Naive thymus-derived CD4-positive, alpha-beta T cell (primary cell): Measurements from ENCODE around the gene SLCO3A1. TPM values are rescaled to one million over a fixed set of nuclear protein-coding genes. Genes with fewer than 3 reads are reported as not detected.

Source experiments
- ATAC-seq: fragments of 150-1000 bp; cut with Tn5 transposase; 2 replicates; pipeline ENCODE4 v1.10.0; 2021; ENCODE audit warnings: mild to moderate bottlenecking, moderate library complexity
- CTCF ChIA-PET: fragments of 350-600 bp; sonication (Branson Sonifier 250); formaldehyde crosslinking; loops from one replicate; lab custom pipeline; 2021; ENCODE audit warnings: antibody characterized with exemption; lab: Charles Lee
- POLR2A ChIA-PET: fragments of 350-600 bp; sonication (Branson Sonifier 250); formaldehyde crosslinking; loops from one replicate; lab custom pipeline; 2021; ENCODE audit warnings: antibody characterized with exemption, inconsistent platforms; lab: Charles Lee
- DNase-seq, 9 donors: peaks; one replicate each; pipeline versions ENCODE4 v3.0.0 to v3.0.0-alpha.2; 2020 to 2022; ENCODE audit warnings: mixed read lengths in 1 of 9
- H3K27ac ChIP-seq: one replicate; pipeline ENCODE4 v1.7.0; 2013; ENCODE audit warnings: mild to moderate bottlenecking, low read depth, low read length, moderate library complexity
- H3K27me3 ChIP-seq, 2 donors: one replicate each; pipeline ENCODE4 v1.7.0; 2013; ENCODE audit warnings: low read length in 2 of 2, mild to moderate bottlenecking in 2 of 2, moderate library complexity in 2 of 2; ENCODE audit not compliant: control insufficient read depth in 2 of 2, insufficient read depth in 2 of 2
- H3K36me3 ChIP-seq, 3 experiments: 1 replicate in 2 of 3; 2 replicates in 1 of 3; pipeline ENCODE4 v1.7.0; 2013; ENCODE audit warnings: low read length in 3 of 3, mild to moderate bottlenecking in 3 of 3, moderate library complexity in 1 of 3; ENCODE audit not compliant: insufficient read depth in 3 of 3, control insufficient read depth in 2 of 3
- H3K4me1 ChIP-seq, 2 donors: one replicate each; pipeline ENCODE4 v1.7.0; 2013; ENCODE audit warnings: low read length in 2 of 2, mild to moderate bottlenecking in 2 of 2, moderate library complexity in 1 of 2; ENCODE audit not compliant: control insufficient read depth in 2 of 2, insufficient read depth in 2 of 2
- H3K4me3 ChIP-seq: 2 replicates; pipeline ENCODE4 v1.7.0; 2013; ENCODE audit warnings: mild to moderate bottlenecking, low read length
- H3K9me3 ChIP-seq, 3 experiments: 1 replicate in 2 of 3; 2 replicates in 1 of 3; pipeline ENCODE4 v1.7.0; 2013; ENCODE audit warnings: low read length in 3 of 3; ENCODE audit not compliant: control insufficient read depth in 2 of 3
- H3K27ac Mint-ChIP-seq, 9 donors: one replicate each; pipeline ENCODE4 v1.8.0; 2020 to 2022; ENCODE audit warnings: mixed read lengths in 9 of 9, mild to moderate bottlenecking in 8 of 9, moderate library complexity in 5 of 9, inconsistent platforms in 2 of 9
- H3K27me3 Mint-ChIP-seq, 5 donors: one replicate each; pipeline ENCODE4 v1.8.0; 2021 to 2022; ENCODE audit warnings: mixed read lengths in 5 of 5, mild to moderate bottlenecking in 1 of 5
- H3K36me3 Mint-ChIP-seq, 5 donors: one replicate each; pipeline ENCODE4 v1.8.0; 2020 to 2022; ENCODE audit warnings: mixed read lengths in 5 of 5, mild to moderate bottlenecking in 3 of 5, inconsistent platforms in 1 of 5
- H3K4me1 Mint-ChIP-seq, 7 donors: one replicate each; pipeline ENCODE4 v1.8.0; 2020 to 2022; ENCODE audit warnings: mixed read lengths in 7 of 7, mild to moderate bottlenecking in 3 of 7, inconsistent platforms in 1 of 7
- H3K4me3 Mint-ChIP-seq, 10 donors: one replicate each; pipeline ENCODE4 v1.8.0; 2020 to 2022; ENCODE audit warnings: mild to moderate bottlenecking in 10 of 10, mixed read lengths in 10 of 10, moderate library complexity in 6 of 10, inconsistent platforms in 2 of 10
- H3K9me3 Mint-ChIP-seq, 11 donors: one replicate each; pipeline ENCODE4 v1.8.0; 2020 to 2022; ENCODE audit warnings: mixed read lengths in 11 of 11, mild to moderate bottlenecking in 4 of 11, inconsistent platforms in 1 of 11, moderate library complexity in 1 of 11
- intact Hi-C, 2 donors: fragments of 100-400 bp; cut with micrococcal nuclease; formaldehyde crosslinking; loops; one replicate each; pipeline ENCODE4 v1.15.1; 2023
- polyA plus RNA-seq, 2 donors: library from polyadenylated mRNA; unstranded; fragments of 300-500 nt; fragmentation: Illumina TruSeq; gene quantifications; one replicate each; pipeline ENCODE4 v1.2.3, GENCODE V29; 2021
- total RNA-seq, 6 experiments: library from RNA in 5 of 6; stranded (reverse) in 5 of 6; gene quantifications; 1 replicate in 5 of 6; 2 replicates in 1 of 6; pipeline ENCODE4 v1.2.3 and lab custom pipeline; 2021 to 2026

The SLCO3A1 gene
- total and polyA plus RNA-seq, 7 experiments from 2014 or later = 15.4 to 69.1 (median 24.3) TPM

- Mint-ChIP-seq H3K36me3 (peaks cover 3 to 23% (median 8%) of the 10 kb centered on the region in 5 donors), H3K4me3 (no peak overlapping the region), H3K4me1 (peaks cover 0 to 14% (median 4%) of the 10 kb centered on the region in 7 donors), H3K27ac (peak overlapping the region in 1 of 9 donors; percentile 33), H3K9me3 (peaks cover 0 to 1% (median 0%) of the 10 kb centered on the region in 11 donors), H3K27me3 (peaks cover 0 to 3% (median 0%) of the 10 kb centered on the region in 5 donors)
- peaks cover 0 to 33% (median 0%) of the 10 kb centered on the region in 3 experiments for H3K36me3 ChIP-seq
- CTCF ChIA-PET = no interaction called here
- ATAC-seq (peak; percentile 35), DNase-seq (peak in 1 of 9 donors; percentile 26)
- POLR2A ChIA-PET = no interaction called here
- intact Hi-C loops = no loop called here
- no peak overlapping the region for H3K27ac ChIP-seq
- H3K27me3 ChIP-seq = no peaks in the 10 kb centered on the region
- H3K4me3 ChIP-seq = no peak overlapping the region
- H3K9me3 ChIP-seq = no peaks in the 10 kb centered on the region
- H3K4me1 ChIP-seq = no peaks in the 10 kb centered on the region
Observed at GRCh38 chr15:92158426-92158825, 304.9 kb downstream of the SLCO3A1 start.

GRCh38 chr15:92159481-92159880 lies 306.0 kb downstream of the SLCO3A1 start:
- Mint-ChIP-seq H3K4me3 (no peak overlapping the region), H3K4me1 (peaks cover 0 to 14% (median 1%) of the 10 kb centered on the region in 7 donors), H3K9me3 (no peaks in the 10 kb centered on the region), H3K36me3 (peaks cover 2 to 24% (median 4%) of the 10 kb centered on the region in 5 donors), H3K27ac (no peak overlapping the region), H3K27me3 (peaks cover 0 to 2% (median 0%) of the 10 kb centered on the region in 5 donors)
- H3K27ac ChIP-seq = no peak overlapping the region
- ATAC-seq = no peak
- DNase-seq = no peak
- intact Hi-C loops = no loop called here
- no peaks in the 10 kb centered on the region for H3K4me1 ChIP-seq
- ChIA-PET CTCF (no interaction called here), POLR2A (no interaction called here)
- H3K27me3 ChIP-seq = no peaks in the 10 kb centered on the region
- H3K9me3 ChIP-seq = no peaks in the 10 kb centered on the region
- peaks cover 0 to 25% (median 0%) of the 10 kb centered on the region in 3 experiments for H3K36me3 ChIP-seq
- no peak overlapping the region for H3K4me3 ChIP-seq

- Mint-ChIP-seq H3K9me3 (no peaks in the 10 kb centered on the region), H3K4me3 (no peak overlapping the region), H3K27ac (no peak overlapping the region), H3K27me3 (no peaks in the 10 kb centered on the region), H3K36me3 (peaks cover 0 to 27% (median 3%) of the 10 kb centered on the region in 5 donors), H3K4me1 (peaks cover 0 to 15% (median 0%) of the 10 kb centered on the region in 7 donors)
- no peaks in the 10 kb centered on the region for H3K27me3 ChIP-seq
- H3K27ac ChIP-seq = no peak overlapping the region
- no peaks in the 10 kb centered on the region for H3K9me3 ChIP-seq
- H3K36me3 ChIP-seq = peaks cover 0 to 19% (median 0%) of the 10 kb centered on the region in 3 experiments
- ATAC-seq (no peak), DNase-seq (peak in 1 of 9 donors; percentile 6)
- ChIA-PET POLR2A (no interaction called here), CTCF (no interaction called here)
- no peak overlapping the region for H3K4me3 ChIP-seq
- intact Hi-C loops = no loop called here
- H3K4me1 ChIP-seq = no peaks in the 10 kb centered on the region
Observed at GRCh38 chr15:92159906-92160841, 306.7 kb downstream of the SLCO3A1 start.

- POLR2A ChIA-PET = no interaction called here
- ATAC-seq (peak; percentile 44), DNase-seq (no peak)
- Mint-ChIP-seq H3K36me3 (peaks cover 0 to 30% (median 3%) of the 10 kb centered on the region in 5 donors), H3K9me3 (no peaks in the 10 kb centered on the region), H3K27ac (no peak overlapping the region), H3K27me3 (no peaks in the 10 kb centered on the region), H3K4me1 (peaks cover 0 to 15% (median 0%) of the 10 kb centered on the region in 7 donors), H3K4me3 (no peak overlapping the region)
- intact Hi-C loops = no loop called here
- no peaks in the 10 kb centered on the region for H3K9me3 ChIP-seq
- H3K36me3 ChIP-seq = peaks cover 0 to 9% (median 3%) of the 10 kb centered on the region in 3 experiments
- no peaks in the 10 kb centered on the region for H3K27me3 ChIP-seq
- CTCF ChIA-PET = no interaction called here
- H3K4me1 ChIP-seq = no peaks in the 10 kb centered on the region
- H3K27ac ChIP-seq = no peak overlapping the region
- no peak overlapping the region for H3K4me3 ChIP-seq
Observed at GRCh38 chr15:92161039-92161670, 307.6 kb downstream of the SLCO3A1 start.

- DNase-seq (no peak), ATAC-seq (no peak)
- H3K4me1 Mint-ChIP-seq = peaks cover 0 to 15% (median 0%) of the 10 kb centered on the region in 7 donors
- ChIA-PET CTCF (no interaction called here), POLR2A (no interaction called here)
- no peak overlapping the region for H3K27ac ChIP-seq
- no peak overlapping the region for H3K4me3 Mint-ChIP-seq
- no peaks in the 10 kb centered on the region for H3K4me1 ChIP-seq
- intact Hi-C loops = no loop called here
- H3K27me3 Mint-ChIP-seq = no peaks in the 10 kb centered on the region
- no peaks in the 10 kb centered on the region for H3K9me3 ChIP-seq
- no peak overlapping the region for H3K4me3 ChIP-seq
- H3K36me3 Mint-ChIP-seq = peaks cover 0 to 34% (median 3%) of the 10 kb centered on the region in 5 donors
- H3K36me3 ChIP-seq = peaks cover 0 to 8% (median 5%) of the 10 kb centered on the region in 3 experiments
- no peak overlapping the region for H3K27ac Mint-ChIP-seq
- H3K9me3 Mint-ChIP-seq = no peaks in the 10 kb centered on the region
- H3K27me3 ChIP-seq = no peaks in the 10 kb centered on the region
Observed at GRCh38 chr15:92162657-92163056, 309.1 kb downstream of the SLCO3A1 start.

GRCh38 chr15:92163641-92164040 lies 310.1 kb downstream of the SLCO3A1 start:
- H3K4me3 ChIP-seq = no peak overlapping the region
- ATAC-seq = no peak
- H3K36me3 ChIP-seq = peaks cover 0 to 8% (median 5%) of the 10 kb centered on the region in 3 experiments
- ChIA-PET POLR2A (no interaction called here), CTCF (no interaction called here)
- H3K27ac ChIP-seq = no peak overlapping the region
- DNase-seq = no peak
- H3K9me3 Mint-ChIP-seq = no peaks in the 10 kb centered on the region
- H3K4me1 Mint-ChIP-seq = peaks cover 0 to 15% (median 0%) of the 10 kb centered on the region in 7 donors
- H3K27me3 Mint-ChIP-seq = no peaks in the 10 kb centered on the region
- H3K4me3 Mint-ChIP-seq = no peak overlapping the region
- no peaks in the 10 kb centered on the region for H3K9me3 ChIP-seq
- H3K36me3 Mint-ChIP-seq = peaks cover 0 to 30% (median 3%) of the 10 kb centered on the region in 5 donors
- no peaks in the 10 kb centered on the region for H3K27me3 ChIP-seq
- H3K4me1 ChIP-seq = no peaks in the 10 kb centered on the region
- intact Hi-C loops = no loop called here
- H3K27ac Mint-ChIP-seq = no peak overlapping the region
